ENCODE data around the gene ARHGDIA. TPM values are rescaled to one million over a fixed set of nuclear protein-coding genes. Genes with fewer than 3 reads are reported as not detected.

Gene ARHGDIA
- total RNA-seq, 2 experiments from 2014 or later = 265 to 715 TPM

DNA sequence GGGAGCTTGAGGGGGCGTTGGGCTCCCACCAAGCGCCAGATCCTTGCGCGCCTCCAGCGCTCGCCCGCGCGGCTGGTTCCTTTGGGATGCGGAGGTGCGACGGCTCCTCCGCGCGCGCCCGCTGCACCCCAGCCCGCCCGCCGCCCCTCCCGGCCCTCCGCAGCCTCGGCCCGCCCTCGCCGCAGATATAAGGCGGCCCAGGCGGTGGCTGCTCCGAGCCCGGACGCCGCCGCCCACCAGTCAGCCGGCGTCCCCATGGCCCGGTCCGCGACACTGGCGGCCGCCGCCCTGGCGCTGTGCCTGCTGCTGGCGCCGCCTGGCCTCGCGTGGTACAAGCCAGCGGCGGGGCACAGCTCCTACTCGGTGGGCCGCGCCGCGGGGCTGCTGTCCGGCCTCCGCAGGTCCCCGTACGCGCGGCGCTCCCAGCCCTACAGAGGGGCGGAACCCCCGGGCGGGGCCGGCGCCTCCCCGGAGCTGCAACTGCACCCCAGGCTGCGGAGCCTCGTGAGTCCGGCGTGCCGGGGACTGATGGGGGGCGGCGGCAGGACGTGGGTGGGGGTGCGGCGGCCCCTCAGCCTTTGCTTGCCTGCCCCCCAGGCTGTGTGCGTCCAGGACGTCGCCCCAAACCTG, 31.0 kb upstream of the ARHGDIA start, which contains the start of gene NPB:
Gene NPB, plus strand, starts transcription at position 216 of the 630 bp plus-strand sequence. Its CDS starts 40 bp downstream, at position 256.
- intact Hi-C loops (cut with micrococcal nuclease; ENCODE audit: unreplicated experiment) = no loop called here
- ChIA-PET CTCF (ENCODE audit: unreplicated experiment) (no interaction called here), POLR2A (no interaction called here)
- Histone ChIP-seq H3K9me3 (ENCODE audit: low read length) (no peaks in the 10 kb centered on the region), H3K9me2 (ENCODE audit: insufficient read depth, low read length) (no peaks in the 10 kb centered on the region), H2AFZ (ENCODE audit: low read length) (no peak within 1 kb of the TSS), H4K20me1 (ENCODE audit: insufficient read depth, low read length) (no peaks in the 10 kb centered on the region; the same call in 1 of the 2 replicates), H3K4me1 (ENCODE audit: insufficient read depth, low read length, poor library complexity, severe bottlenecking) (no peaks in the 10 kb centered on the region), H3K36me3 (ENCODE audit: insufficient read depth, low read length) (peaks cover 48% of the 10 kb centered on the region), H3K4me3 (ENCODE audit: low read depth, low read length, poor library complexity, severe bottlenecking) (no peak within 1 kb of the TSS), H3K79me2 (ENCODE audit: insufficient read depth, low read depth, low read length) (no peaks in the 10 kb centered on the region), H3K27ac (ENCODE audit: low read depth, low read length, poor library complexity, severe bottlenecking) (no peak within 1 kb of the TSS), H3K4me2 (ENCODE audit: low read length) (no peak within 1 kb of the TSS)
- TF ChIP-seq, protein P1, sequence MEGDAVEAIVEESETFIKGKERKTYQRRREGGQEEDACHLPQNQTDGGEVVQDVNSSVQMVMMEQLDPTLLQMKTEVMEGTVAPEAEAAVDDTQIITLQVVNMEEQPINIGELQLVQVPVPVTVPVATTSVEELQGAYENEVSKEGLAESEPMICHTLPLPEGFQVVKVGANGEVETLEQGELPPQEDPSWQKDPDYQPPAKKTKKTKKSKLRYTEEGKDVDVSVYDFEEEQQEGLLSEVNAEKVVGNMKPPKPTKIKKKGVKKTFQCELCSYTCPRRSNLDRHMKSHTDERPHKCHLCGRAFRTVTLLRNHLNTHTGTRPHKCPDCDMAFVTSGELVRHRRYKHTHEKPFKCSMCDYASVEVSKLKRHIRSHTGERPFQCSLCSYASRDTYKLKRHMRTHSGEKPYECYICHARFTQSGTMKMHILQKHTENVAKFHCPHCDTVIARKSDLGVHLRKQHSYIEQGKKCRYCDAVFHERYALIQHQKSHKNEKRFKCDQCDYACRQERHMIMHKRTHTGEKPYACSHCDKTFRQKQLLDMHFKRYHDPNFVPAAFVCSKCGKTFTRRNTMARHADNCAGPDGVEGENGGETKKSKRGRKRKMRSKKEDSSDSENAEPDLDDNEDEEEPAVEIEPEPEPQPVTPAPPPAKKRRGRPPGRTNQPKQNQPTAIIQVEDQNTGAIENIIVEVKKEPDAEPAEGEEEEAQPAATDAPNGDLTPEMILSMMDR (conservative IDR thresholded peaks at IDR 0.05; ENCODE audit: low read length) = no peak
- no peak for TF ChIP-seq EZH2phosphoT487 (IDR thresholded peaks at IDR 0.05; ENCODE audit: borderline replicate concordance, low read depth, low read length)
- BruUV-seq (replicated peaks) = no TSS peak
- no peak for DNase-seq (ENCODE audit: low spot score)

DNA sequence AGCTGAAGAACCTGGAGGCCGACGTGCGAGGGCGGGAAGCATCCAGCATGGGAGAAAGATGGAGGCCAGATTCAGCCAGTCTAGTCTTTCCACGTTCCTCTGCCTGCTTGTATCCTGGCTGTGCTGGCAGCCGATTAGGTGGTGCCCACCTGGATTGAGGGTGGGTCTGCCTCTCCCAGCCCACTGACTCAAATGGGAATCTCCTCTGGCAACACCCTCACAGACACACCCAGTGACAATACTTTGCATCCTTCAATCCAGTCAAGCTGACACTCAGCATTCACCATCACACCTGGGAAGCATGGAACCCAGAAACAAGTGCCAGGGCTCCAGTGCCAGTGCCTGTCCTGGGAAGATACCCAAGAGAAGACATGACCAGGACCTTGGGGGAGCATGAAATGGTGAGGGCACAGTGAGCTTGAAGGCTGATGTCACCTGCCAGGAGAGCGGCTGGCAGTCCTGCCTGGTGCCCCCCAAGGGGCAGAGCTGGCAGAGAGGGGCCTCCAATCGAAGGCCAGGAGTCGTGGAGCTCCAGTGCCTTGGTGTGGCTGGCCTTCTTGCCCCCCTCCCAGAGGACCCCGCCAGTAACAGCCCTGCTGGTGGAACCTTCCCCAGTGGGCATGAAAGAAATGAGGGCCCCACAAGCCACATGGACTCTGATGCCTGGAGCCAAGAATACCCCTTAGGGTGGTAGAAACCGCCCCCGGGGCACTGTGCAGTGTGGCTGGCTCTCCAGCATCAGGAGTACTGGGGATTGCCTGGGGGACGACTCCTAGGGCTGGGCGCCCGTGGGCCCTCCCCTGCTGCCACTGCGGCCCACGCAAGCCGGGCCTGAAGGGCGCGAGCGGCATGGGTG, 30.3 kb upstream of the ARHGDIA start:
- no peaks in the 10 kb centered on the region for H3K9me2 ChIP-seq (ENCODE audit: insufficient read depth, low read length)
- TF ChIP-seq EZH2phosphoT487 (IDR thresholded peaks at IDR 0.05; ENCODE audit: borderline replicate concordance, low read depth, low read length) = no peak
- TF ChIP-seq, protein P1 (conservative IDR thresholded peaks at IDR 0.05; ENCODE audit: low read length) = no peak
- no peak overlapping the region for H3K4me2 ChIP-seq (ENCODE audit: low read length)
- no peaks in the 10 kb centered on the region for H3K79me2 ChIP-seq (ENCODE audit: insufficient read depth, low read depth, low read length)
- H3K4me1 ChIP-seq (ENCODE audit: insufficient read depth, low read length, poor library complexity, severe bottlenecking) = no peaks in the 10 kb centered on the region
- H3K9me3 ChIP-seq (ENCODE audit: low read length) = no peaks in the 10 kb centered on the region
- ChIA-PET POLR2A (no interaction called here), CTCF (ENCODE audit: unreplicated experiment) (no interaction called here)
- no peak for DNase-seq (ENCODE audit: low spot score)
- H3K36me3 ChIP-seq (ENCODE audit: insufficient read depth, low read length) = peaks cover 51% of the 10 kb centered on the region
- H3K4me3 ChIP-seq (ENCODE audit: low read depth, low read length, poor library complexity, severe bottlenecking) = no peak overlapping the region
- intact Hi-C loops (cut with micrococcal nuclease; ENCODE audit: unreplicated experiment) = no loop called here
- H3K27ac ChIP-seq (ENCODE audit: low read depth, low read length, poor library complexity, severe bottlenecking) = no peak overlapping the region
- H2AFZ ChIP-seq (ENCODE audit: low read length) = no peak overlapping the region
- H4K20me1 ChIP-seq (ENCODE audit: insufficient read depth, low read length) = no peaks in the 10 kb centered on the region; the same call in 1 of the 2 replicates
- BruUV-seq (replicated peaks) = no TSS peak
